GM21447 (cell line): Measurements from ENCODE around the gene CFAP74.

ENCODE experiments used
- ATAC-seq: cut with Tn5 transposase; IDR thresholded peaks from one replicate; pipeline ENCODE4 v1.9.1; 2021; ENCODE audit not compliant: unreplicated experiment

The CFAP74 gene

DNA sequence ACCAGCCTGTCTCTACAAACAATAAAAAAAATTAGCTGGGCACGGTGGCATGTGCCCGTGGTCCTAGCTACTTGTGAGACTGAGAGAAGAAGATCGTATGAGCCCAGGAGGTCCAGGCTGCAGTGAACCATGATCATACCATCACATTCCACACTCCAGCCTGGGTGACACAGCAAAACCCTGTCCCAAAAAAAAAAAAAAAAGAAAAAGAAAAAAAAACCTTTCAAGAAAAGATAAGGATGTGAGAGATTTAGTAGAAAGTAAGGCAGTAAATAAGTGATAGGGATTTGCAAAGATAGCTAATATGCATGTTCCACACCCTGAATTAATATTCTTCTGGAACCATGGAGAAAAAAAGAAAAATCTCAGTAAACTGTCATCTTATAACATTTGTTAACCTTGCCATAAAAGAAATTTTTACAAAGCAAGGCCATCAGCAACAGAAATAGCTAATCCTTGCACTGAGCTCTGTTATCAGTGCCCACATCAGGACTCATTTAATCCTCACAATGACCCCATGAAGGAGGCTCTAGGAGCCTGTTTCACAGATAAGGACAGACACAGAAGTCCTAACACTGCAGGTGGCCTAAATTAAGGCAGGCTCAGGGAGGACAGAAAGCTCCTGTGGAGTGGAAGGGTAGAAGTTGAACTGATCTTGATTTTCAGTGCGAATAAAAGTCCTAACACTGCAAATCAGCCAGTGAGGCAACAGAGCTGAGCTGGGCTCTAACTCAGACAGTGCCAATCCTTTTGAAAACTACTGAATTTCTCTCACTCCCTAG is 120.3 kb downstream of the CFAP74 start:
- no peak for ATAC-seq

DNA sequence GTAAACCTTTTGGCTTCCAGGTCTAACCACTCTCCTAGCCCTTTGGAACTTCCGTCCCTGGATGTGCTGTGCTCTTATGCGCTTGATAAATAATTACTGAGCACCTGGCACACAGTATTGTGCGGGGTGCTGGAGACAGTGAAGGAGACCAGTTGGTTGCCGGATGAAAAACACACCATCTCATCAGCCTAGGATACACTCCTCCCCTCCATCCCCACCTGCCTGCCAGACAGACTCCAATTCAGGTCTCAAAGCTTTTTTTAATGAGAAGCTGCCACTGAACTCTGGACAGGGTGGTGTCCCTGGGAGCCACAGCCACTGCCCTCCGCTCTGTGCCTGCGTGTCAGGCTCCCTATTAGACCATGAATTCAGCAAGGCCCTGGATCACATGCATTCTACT is 121.9 kb downstream of the CFAP74 start:
- ATAC-seq, result no peak

DNA sequence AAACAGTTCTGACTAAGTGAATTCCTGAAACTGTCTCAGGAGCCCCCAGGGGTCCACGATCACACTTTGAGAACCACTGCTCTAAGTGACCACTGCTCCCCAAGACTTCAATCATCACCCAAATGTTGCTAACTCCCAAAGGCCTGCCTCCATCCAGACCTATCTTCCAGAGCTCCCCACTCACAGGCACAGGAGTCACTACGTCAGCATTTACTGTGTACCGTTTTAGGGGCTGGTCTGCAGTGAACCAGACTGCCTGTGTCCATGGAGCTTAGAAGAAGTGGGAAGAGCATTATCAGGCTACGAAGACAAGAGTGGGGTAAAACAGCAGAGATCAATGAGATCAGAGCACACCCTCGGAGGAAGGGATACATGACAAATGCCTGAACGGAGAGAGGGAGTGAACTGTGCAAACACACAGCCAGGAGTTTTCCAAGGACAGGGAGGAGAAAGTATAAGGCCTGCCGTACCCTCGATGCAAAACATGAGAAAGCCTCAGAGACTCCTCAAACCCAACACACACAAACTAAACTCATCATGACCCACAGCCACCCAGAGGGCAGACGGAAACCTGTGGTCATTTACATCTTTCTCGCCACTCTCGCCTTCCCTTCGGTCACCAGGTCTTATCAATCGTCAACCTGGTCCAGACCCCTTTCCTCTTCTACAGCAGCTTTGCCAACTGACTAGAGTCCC is 122.8 kb downstream of the CFAP74 start:
- no peak for ATAC-seq

DNA sequence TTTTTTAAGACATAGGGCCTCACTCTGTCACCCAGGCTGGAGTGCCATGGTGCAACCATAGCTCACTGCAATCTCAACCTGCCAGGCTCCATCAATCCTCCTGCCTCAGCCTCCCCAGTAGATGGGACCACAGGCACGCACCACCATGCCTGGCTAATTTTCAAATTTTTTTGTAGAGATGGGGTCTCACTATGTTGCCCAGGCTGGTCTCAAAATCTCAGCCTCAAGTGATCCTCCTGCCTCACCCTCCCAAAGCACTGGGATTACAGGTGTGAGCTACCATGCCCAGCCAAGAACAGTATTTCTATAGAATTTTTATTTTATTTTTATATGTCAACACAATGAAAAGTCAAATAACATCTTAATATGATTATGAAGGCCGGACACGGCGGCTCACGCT is 123.6 kb downstream of the CFAP74 start:
- ATAC-seq, result no peak

DNA sequence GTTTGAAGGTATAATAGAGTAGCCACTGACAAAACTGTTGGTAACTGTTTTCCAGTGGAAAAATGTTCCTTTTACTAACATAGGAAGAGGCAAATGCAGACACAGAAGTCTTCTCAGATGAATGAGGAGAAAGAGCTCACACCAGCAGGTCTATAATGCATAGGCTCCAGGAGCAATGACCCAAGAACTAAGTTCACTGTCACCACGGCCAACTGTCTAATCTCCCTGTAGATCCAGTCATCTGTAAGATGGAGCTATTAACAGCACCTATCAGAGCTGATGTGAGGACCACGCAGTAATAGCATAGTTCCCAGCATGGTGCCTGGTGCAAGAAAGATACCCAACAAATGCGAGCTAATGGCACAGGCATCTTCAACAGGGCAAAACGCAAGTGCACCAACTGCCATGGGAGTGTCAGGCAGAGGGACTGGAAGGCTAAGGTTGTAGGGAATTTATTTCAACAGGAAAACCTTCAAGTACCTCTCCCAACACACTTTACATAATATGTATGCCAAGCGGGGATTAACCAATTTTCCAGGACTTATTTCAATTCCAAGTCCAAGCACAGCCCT is 125.6 kb downstream of the CFAP74 start:
- no peak for ATAC-seq

DNA sequence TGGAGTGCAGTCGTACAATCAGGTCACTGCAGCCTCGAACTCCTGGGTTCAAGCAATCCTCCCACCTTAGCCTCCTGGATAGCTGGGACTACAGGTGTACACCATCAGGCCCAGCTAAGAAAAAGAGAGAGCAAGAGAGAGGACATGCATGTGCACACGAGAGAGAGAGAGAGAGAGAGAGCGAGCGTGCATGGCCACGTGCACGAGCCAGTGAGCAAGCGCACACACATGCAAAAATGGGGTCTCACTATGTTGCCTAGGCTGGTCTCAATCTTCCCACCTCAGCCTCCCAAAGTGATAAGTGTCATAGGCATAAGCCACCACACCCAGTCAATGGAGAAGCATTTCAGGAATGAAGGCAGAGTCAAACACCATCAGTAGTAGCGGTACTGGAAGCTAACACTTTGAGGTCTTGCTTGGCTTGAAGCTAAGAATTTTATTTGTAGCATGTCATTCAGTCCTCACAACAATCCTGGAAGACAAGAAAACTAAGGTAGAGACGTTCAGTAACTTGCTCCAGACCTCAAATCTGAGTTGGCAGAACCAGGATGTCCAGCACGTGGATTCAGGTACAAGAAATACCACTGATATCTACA is 127.2 kb downstream of the CFAP74 start:
- no peak for ATAC-seq

DNA sequence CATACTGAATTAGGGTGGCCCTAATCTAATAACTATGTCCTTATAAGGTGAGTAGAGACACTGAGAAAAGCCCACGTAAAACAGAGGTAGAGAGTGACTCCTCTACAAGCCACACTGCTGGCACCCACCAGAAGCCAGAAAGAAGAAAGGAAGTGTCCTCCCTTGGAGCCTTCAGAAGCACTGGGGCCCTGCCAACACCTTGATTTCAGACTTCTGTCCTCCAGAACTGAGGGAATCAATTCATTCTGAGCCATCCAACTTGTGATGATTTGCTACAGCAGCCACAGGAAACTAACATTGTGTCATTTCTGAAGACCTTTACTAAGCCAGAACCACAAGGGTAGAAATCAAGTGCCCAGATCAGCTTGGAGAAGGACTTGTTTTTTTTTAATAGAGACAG is 127.7 kb downstream of the CFAP74 start:
- ATAC-seq, result no peak

DNA sequence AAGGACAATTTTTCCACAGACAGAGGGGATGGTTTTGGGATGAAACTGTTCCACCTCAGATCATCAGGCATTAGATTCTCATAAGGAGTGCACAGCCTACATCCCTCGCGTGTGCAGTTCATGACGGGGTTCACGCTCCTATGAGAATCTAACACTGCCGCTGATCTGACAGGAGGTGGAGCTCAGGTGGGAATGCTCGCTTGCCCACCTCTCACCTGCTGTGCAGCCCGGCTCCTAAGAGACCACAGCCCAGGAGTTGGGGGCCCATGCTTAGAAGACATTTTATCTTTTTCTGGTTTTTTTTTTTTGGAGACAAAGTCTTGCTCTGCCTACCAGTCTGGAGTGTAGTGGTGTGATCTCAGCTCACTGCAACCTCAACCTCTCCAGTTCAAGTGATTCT is 128.7 kb downstream of the CFAP74 start:
- ATAC-seq, result no peak

DNA sequence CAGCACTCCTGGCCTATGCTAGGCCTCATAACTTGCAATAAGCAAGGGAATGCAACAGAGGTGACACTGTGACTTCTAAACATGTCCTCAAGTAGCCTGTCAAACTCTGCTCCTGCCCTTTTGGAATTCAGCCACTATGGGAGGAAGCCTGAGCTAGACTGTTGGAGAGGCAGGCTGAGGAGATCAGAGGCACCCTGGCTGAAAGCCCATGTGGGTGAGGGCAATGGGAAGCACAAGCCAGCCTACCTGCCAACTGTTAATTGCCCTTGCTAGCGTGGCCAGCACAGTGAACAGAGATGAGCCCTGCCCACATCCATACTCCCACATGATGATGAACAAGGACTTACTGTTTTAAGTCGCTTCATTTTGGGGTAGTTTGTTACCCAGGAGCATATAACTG is 130.4 kb downstream of the CFAP74 start:
- ATAC-seq, result no peak

DNA sequence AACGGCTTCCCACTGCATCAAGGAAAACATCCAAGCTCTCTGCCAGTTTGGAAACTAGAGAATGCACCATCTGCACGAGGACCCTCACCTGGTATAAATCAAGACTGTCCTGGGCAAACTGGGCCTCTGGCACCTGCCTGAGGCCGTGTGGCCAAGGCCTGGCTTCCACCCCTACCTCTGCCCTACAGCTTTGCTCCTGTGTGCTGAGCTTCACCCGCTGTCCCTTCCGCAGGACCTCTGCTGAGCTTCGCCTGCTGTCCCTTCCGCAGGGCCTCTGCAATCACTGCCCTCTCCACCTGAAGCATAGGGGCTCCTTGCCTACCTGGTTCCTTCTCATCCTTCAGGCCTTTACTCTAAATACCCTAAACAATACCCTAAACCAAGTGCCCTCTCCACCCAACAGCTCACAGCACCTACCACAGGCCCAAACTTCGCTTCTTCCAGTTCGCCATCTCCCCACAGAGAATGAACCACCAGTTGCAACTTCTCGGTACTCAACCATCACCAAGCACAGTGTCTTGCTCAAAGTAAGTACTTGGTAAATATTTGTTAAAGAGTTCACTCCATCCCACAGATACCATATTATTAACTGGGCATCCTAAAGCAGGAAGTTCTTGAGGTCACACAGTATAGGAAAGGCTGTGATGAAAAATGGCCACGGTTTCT is 131.1 kb downstream of the CFAP74 start:
- no peak for ATAC-seq
